Measurements from ENCODE around the gene HERC2.

The HERC2 gene

DNA sequence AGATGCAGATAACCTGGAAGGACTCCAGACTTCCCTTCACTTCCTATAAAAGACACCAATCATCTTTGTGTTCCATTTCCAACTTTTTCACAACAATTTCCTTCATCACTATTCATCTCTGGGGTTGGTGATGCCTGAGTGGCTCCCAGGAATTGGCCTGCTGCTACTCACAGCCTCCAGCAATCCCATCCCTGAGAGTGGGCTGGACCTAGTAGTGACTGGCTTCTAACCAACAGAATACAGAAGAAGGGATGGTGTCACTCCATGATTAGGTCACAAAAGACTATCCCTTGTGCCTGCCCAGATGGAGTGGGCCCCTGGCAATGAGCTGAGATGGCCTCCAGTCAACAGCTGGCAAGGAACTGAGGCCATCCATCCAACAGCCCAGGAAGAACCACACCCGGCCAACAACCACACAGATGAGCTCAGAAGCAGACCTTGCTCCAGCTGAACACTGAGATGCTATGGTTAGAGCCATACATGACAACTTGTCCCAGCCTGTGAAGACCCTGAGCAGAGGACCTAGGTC is 243.7 kb downstream of the HERC2 start:
- H3K27ac ChIP-seq (ENCODE audit: insufficient read depth, low read depth, low read length, poor library complexity, severe bottlenecking), result no peak overlapping the region
- H3K36me3 ChIP-seq (ENCODE audit: control insufficient read depth, insufficient read depth, low read length), result no peaks in the 10 kb centered on the region
- no peak overlapping the region for H3K4me3 ChIP-seq (ENCODE audit: insufficient read depth, low read depth, low read length)
- no peaks in the 10 kb centered on the region for H3K9me3 ChIP-seq (ENCODE audit: control insufficient read depth, low read length)
- no peaks in the 10 kb centered on the region for H3K27me3 ChIP-seq (ENCODE audit: control insufficient read depth, insufficient read depth, low read length, poor library complexity, severe bottlenecking)
- 91 to 95% methylated on average over 1 of the region's 1 CpG for WGBS, 2 experiments
- H3K4me1 ChIP-seq (ENCODE audit: control insufficient read depth, insufficient read depth, low read length), result no peaks in the 10 kb centered on the region

DNA sequence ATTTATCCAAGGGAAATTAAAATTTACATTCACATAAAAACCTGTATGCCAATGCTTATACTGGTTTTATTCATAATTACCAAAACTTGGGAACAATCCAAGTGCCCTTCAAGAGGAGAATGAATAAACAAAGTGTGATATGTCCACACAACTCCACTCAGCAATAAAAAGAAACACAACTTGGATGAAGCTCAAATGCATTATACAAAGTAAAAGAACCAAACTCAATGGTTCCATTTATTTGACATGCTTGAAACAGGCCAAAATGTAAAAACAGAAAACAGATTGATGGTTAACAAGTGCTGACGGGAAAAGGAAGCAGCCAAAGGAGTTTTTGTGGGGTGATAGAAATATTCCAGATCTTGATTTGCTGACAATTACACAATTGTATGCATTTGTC is 246.4 kb downstream of the HERC2 start:
- H3K9me3 ChIP-seq (ENCODE audit: control insufficient read depth, low read length), result no peaks in the 10 kb centered on the region
- H3K4me1 ChIP-seq (ENCODE audit: control insufficient read depth, insufficient read depth, low read length), result no peaks in the 10 kb centered on the region
- H3K27me3 ChIP-seq (ENCODE audit: control insufficient read depth, insufficient read depth, low read length, poor library complexity, severe bottlenecking), result no peaks in the 10 kb centered on the region
- no peak overlapping the region for H3K27ac ChIP-seq (ENCODE audit: insufficient read depth, low read depth, low read length, poor library complexity, severe bottlenecking)
- WGBS, 2 experiments, result 83 to 100% methylated on average over 1 of the region's 1 CpG
- no peak overlapping the region for H3K4me3 ChIP-seq (ENCODE audit: insufficient read depth, low read depth, low read length)
- no peaks in the 10 kb centered on the region for H3K36me3 ChIP-seq (ENCODE audit: control insufficient read depth, insufficient read depth, low read length)

DNA sequence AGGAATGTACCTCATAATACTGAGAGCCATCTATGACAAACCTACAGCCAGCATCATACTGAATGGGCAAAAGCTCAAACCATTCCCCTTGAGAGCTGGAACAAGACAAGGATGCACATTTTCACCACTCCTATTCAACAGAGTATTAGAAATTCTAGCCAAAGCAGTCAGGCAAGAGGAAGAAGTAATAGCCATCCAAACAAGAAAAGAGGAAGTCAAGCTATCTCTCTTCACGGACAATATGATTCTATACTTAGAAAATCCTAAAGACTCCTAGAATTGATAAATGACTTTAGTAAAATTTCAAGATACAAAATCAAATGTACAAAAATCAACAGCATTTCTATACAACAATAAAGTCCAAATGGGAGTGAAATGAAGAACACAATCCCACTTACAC is 253.0 kb downstream of the HERC2 start:
- Histone ChIP-seq H3K27ac (ENCODE audit: insufficient read depth, low read depth, low read length, poor library complexity, severe bottlenecking) (no peak overlapping the region), H3K4me3 (ENCODE audit: insufficient read depth, low read depth, low read length) (no peak overlapping the region), H3K27me3 (ENCODE audit: control insufficient read depth, insufficient read depth, low read length, poor library complexity, severe bottlenecking) (no peaks in the 10 kb centered on the region), H3K36me3 (ENCODE audit: control insufficient read depth, insufficient read depth, low read length) (no peaks in the 10 kb centered on the region), H3K4me1 (ENCODE audit: control insufficient read depth, insufficient read depth, low read length) (no peaks in the 10 kb centered on the region), H3K9me3 (ENCODE audit: control insufficient read depth, low read length) (no peaks in the 10 kb centered on the region)
- WGBS, 2 experiments, result 100% methylated on average over 1 of the region's 1 CpG; no CpG with 5 or more reads in 1 of the 2 experiments

DNA sequence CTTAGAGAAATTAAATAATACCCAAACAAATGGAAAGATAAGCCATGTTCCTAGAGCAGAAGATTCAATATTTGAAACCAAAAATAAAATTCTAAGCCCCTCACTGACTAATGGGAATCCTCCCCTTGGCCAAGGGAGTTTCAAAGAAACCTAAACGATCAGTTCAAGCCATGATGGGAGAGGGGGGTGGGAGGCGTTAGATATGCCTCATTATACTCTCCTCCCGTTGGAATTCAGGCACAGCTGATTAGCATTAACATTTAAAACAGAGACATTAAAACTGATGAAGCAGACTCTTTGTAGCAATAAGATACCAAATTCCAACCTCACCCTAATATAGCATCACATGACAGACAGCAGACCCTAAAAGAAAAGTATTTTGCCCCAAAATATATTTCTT is 255.7 kb downstream of the HERC2 start:
- H3K27ac ChIP-seq (ENCODE audit: insufficient read depth, low read depth, low read length, poor library complexity, severe bottlenecking), result no peak overlapping the region
- H3K4me1 ChIP-seq (ENCODE audit: control insufficient read depth, insufficient read depth, low read length), result no peaks in the 10 kb centered on the region
- no peaks in the 10 kb centered on the region for H3K27me3 ChIP-seq (ENCODE audit: control insufficient read depth, insufficient read depth, low read length, poor library complexity, severe bottlenecking)
- 67 to 78% methylated on average over 1 to 3 of the region's 3 CpGs for WGBS, 2 experiments
- no peaks in the 10 kb centered on the region for H3K36me3 ChIP-seq (ENCODE audit: control insufficient read depth, insufficient read depth, low read length)
- no peak overlapping the region for H3K4me3 ChIP-seq (ENCODE audit: insufficient read depth, low read depth, low read length)
- H3K9me3 ChIP-seq (ENCODE audit: control insufficient read depth, low read length), result no peaks in the 10 kb centered on the region

Data from ectodermal cell (in vitro differentiated cells).